Upper lobe of left lung (tissue), 4 donors: ENCODE data around the gene ARHGAP26.
"Not testable (repeated sequence)": the region's sequence is repeated elsewhere in the genome, so short reads cannot be mapped to it uniquely, and the experiment has no call there.

Experiments
- CTCF ChIP-seq, 6 experiments: fragments of 450-650 bp in 4 of 6; fragments of 200-600 bp in 2 of 6; sonication (generic) in 2 of 6; IDR thresholded peaks; one replicate each; pipeline ENCODE4 v1.5.1; 2016 to 2019; ENCODE audit warnings: antibody characterized with exemption in 6 of 6
- EP300 ChIP-seq, 4 donors: sonication (generic); formaldehyde crosslinking; IDR thresholded peaks; one replicate each; pipeline ENCODE4 v1.5.1; 2017; ENCODE audit warnings: antibody characterized with exemption in 4 of 4, control low read depth in 2 of 4

GRCh38 chr5:143203301-143203956, 433.3 kb downstream of the ARHGAP26 start:
- TF ChIP-seq CTCF, EP300 (IDR thresholded peaks at IDR 0.05): not testable (repeated sequence)
